EH (cell line): ENCODE measurements around the gene TRPV6.

Experiments
- DNase-seq: peaks from one replicate; pipeline ENCODE4 v3.0.0-alpha.2; 2015; ENCODE audit warnings: low read depth

The TRPV6 gene

GRCh38 chr7:142868188-142868985 is 17.2 kb downstream of the TRPV6 start:
- DNase-seq: no peak

GRCh38 chr7:142867398-142868187 is 18.0 kb downstream of the TRPV6 start:
- DNase-seq: no peak

- no peak for DNase-seq
Measured at GRCh38 chr7:142867097-142867378, 18.5 kb downstream of the TRPV6 start.

GRCh38 chr7:142866361-142867096 is 19.0 kb downstream of the TRPV6 start:
- peak; percentile 22 for DNase-seq

GRCh38 chr7:142865766-142866165 is 19.8 kb downstream of the TRPV6 start:
- DNase-seq: no peak

GRCh38 chr7:142864980-142865747 is 20.4 kb downstream of the TRPV6 start:
- DNase-seq: no peak

GRCh38 chr7:142863891-142864685 is 21.5 kb downstream of the TRPV6 start:
- no peak for DNase-seq

- no peak for DNase-seq
Measured at GRCh38 chr7:142862786-142863400, 22.7 kb downstream of the TRPV6 start.

GRCh38 chr7:142862351-142862750 is 23.2 kb downstream of the TRPV6 start:
- no peak for DNase-seq

- no peak for DNase-seq
Measured at GRCh38 chr7:142860968-142861367, 24.6 kb downstream of the TRPV6 start.

GRCh38 chr7:142859829-142860228 is 25.7 kb downstream of the TRPV6 start:
- DNase-seq: peak; percentile 71

- DNase-seq: no peak
Measured at GRCh38 chr7:142859411-142859810, 26.1 kb downstream of the TRPV6 start.

- no peak for DNase-seq
Measured at GRCh38 chr7:142857625-142858024, 27.9 kb downstream of the TRPV6 start.

- DNase-seq: no peak
Measured at GRCh38 chr7:142856565-142857245, 28.8 kb downstream of the TRPV6 start.

GRCh38 chr7:142855756-142856564 is 29.6 kb downstream of the TRPV6 start:
- DNase-seq: peak; percentile 29

GRCh38 chr7:142855114-142855743 is 30.3 kb downstream of the TRPV6 start:
- DNase-seq: no peak

- peak; percentile 64 for DNase-seq
Measured at GRCh38 chr7:142854372-142855113, 31.0 kb downstream of the TRPV6 start, which contains the start of gene EPHB6. TSS of gene EPHB6 (plus strand) at chr7:142855076. CDS start at chr7:142863228, 8,152 bp downstream.
